ENCODE results near the gene CCNI. TPM values are rescaled to one million over a fixed set of nuclear protein-coding genes. Genes with fewer than 3 reads are reported as not detected.

Gene CCNI
- polyA plus RNA-seq, 10 donors, result 226 to 299 (median 263) TPM

- no peak for DNase-seq
Observed at GRCh38 chr4:77009511-77010115, 66.2 kb downstream of the CCNI start.

- peak in 1 of 3 donors; percentile 50 for DNase-seq
Observed at GRCh38 chr4:77007358-77008230, 68.2 kb downstream of the CCNI start.

DNA sequence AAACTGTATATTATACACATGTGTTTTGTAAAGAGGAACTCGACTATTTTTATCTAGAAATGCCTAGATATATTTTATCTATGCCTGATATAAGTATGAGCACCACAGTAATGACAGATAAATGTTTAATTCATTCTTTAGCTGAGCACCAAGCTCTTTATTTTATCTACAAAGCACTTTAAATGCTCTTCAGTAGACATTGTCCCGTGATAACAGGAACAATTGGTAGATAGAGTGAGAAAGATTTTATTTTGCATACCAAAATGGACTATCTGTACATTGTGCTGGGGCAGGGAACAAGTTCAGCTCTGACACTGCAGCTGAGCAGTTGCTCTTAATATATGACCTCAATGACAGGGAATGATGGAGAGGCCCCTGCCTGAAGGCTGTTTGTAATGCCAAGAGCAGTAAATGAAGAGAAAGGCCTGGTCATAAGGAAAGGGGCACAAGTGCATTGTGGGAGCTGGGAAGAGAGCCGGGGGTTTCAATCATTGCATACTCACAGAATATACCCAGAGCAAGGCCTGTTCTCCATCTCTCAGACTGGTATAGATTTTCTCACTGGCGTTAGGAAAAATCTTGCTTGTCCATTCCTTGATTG lies 68.9 kb downstream of the CCNI start:
- DNase-seq, result no peak

DNA sequence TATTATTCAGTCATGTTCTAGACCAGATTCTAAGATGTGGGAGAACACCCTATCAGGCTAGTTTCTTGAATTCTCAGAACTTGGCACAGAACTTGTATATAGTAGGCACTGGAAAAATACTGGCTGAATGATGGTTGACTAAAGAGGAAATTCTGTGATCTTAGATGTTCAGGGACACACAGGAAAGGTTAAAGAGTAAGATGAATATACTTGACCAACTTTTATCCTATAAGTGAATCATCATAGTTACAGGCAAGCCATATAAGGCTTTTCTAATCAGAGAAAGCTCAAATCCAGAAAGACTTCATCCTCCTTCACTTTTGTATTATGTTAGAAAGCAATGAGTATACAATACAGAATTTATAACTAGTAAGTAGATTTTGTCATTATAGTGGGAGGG lies 72.4 kb downstream of the CCNI start:
- DNase-seq, result no peak

- no peak for DNase-seq
Observed at GRCh38 chr4:77002321-77003107, 73.3 kb downstream of the CCNI start.

DNA sequence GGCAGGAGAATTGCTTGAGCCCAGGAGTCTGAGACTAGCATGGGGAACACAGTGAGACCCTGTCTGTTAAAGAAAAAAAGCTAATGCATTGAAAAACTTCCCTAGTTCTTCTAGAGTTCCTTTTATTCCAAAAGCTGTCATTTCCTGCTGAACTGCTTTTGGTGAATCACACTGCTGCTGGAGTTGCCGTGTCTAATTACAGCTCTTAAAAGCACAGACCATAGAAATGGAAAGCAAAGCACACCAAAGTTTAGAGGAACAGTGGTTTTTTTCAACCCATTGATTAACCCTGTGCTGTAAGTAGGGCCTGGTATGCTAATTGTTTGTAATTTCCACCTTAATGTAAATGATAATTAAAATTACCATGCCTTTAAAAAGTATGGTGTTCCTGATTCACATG lies 73.9 kb downstream of the CCNI start:
- DNase-seq, result no peak

DNA sequence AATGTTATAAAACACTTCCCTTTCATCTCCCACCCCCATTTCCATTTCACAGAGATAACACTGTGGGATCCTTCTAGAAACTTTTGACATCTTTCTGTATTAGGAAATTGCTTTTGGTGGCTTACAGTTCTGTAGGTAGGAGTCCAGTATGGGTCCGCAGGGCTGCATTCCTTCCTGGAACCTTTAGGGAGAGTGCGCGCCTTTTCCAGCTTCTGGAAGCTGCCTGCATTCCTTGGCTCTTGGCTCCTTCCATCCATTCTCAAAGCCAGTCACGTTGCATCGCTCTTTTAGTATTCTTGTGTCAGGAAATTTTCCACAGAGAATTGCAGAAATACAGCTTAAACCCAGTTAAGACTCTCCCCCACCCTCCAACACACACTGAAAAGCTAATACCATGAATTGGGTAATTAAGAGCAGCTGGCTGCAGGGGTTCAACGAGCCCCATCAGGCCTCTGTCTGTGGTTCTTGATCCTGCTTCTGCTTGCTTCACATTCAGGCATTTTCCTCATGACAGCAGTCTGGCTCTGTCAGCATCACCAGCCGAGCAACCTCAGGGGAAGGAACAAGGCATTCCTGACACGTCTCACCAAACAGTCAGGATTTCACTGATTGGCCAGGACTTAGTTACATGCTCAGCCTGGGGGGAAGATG lies 77.4 kb downstream of the CCNI start:
- DNase-seq, result peak in 1 of 3 donors; percentile 73

DNA sequence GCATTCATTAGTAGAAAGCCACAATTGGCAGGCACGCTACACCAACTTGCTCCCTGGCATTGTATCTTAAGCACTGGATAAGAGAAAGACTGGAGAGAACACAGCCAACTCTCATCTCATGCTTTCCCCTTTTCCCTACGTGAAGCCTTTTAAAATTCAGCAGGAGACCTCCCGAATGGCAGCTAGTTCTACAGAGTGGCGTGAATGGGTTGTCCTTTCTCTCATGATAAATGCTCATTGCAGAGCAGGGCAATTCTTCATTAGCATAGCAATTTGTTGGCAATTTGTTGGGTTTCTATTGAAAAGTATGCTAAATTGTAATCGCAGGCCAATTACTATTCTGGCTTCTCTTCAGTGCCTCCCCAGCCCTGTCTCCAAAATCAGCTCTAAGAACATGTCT lies 78.3 kb downstream of the CCNI start:
- DNase-seq, result no peak

Other genes starting within 250 kb of the CCNI start
- gene SOWAHB, start 177.8 kb downstream of the CCNI start, polyA plus RNA-seq (ENCODE audit: insufficient read length in 10 of 10), result under 1 TPM in 8 of 10 donors, not detected in 2; 0.07 to 0.39 (median 0.09) TPM
- gene SEPTIN11, start 126.2 kb downstream of the CCNI start, polyA plus RNA-seq (ENCODE audit: insufficient read length in 10 of 10), result 100 to 1,000 TPM; 229 to 360 (median 275) TPM
- 100 to 1,000 TPM in 8 of 10 donors, 10 to 100 TPM in 2; 93.5 to 148 (median 120) TPM for gene CCNG2, start 81.2 kb upstream of the CCNI start, polyA plus RNA-seq (ENCODE audit: insufficient read length in 10 of 10)

Data from muscle of back (tissue), 11 donors.